Measurements from ENCODE around the gene RPS6KA2. TPM values are rescaled to one million over a fixed set of nuclear protein-coding genes. Genes with fewer than 3 reads are reported as not detected.

RPS6KA2 gene
- total RNA-seq, 3 donors from 2014 or later, result 23.7 to 124 (median 56.4) TPM

DNA sequence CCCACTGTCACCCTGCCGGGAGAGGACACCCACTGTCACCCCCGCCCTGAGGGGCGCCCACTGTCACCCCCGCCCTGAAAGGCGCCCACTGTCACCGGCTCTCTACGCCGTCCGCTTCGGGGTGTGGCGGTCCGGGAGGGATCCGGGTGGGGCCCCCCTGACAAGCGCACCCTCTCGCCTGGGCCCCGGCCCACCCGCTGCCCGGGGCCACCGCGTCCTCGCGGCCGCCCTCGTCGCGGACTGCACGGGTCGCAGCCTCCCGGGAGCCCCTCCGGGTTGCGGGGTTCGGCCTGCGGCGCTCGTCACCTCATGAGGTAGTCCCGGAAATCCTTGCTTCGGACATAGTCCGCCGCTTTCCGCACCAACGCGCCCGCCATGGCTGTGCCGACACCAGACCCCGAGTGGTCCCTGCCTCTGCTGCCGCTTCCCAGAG, 244.5 kb downstream of the RPS6KA2 start:
- Histone ChIP-seq H3K9me3 (no peaks in the 10 kb centered on the region), H3K27me3 (no peaks in the 10 kb centered on the region), H3K4me1 (no peaks in the 10 kb centered on the region), H3K36me3 (no peaks in the 10 kb centered on the region), H3K27ac (peak overlapping the region; percentile 95), H3K4me3 (peak overlapping the region; percentile 81 to 96 (median 95))
- intact Hi-C loops (cut with DNase I; ENCODE audit: low total_unique reads), result no loop called here
- DNase-seq (ENCODE audit: low spot score in 2 of 2), result no peak
- no peak for TF ChIP-seq POLR2AphosphoS5 (IDR thresholded peaks at IDR 0.05)
- TF ChIP-seq, protein P1, sequence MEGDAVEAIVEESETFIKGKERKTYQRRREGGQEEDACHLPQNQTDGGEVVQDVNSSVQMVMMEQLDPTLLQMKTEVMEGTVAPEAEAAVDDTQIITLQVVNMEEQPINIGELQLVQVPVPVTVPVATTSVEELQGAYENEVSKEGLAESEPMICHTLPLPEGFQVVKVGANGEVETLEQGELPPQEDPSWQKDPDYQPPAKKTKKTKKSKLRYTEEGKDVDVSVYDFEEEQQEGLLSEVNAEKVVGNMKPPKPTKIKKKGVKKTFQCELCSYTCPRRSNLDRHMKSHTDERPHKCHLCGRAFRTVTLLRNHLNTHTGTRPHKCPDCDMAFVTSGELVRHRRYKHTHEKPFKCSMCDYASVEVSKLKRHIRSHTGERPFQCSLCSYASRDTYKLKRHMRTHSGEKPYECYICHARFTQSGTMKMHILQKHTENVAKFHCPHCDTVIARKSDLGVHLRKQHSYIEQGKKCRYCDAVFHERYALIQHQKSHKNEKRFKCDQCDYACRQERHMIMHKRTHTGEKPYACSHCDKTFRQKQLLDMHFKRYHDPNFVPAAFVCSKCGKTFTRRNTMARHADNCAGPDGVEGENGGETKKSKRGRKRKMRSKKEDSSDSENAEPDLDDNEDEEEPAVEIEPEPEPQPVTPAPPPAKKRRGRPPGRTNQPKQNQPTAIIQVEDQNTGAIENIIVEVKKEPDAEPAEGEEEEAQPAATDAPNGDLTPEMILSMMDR (IDR thresholded peaks at IDR 0.05), result no peak
- no peak for TF ChIP-seq POLR2A (IDR thresholded peaks at IDR 0.05)

DNA sequence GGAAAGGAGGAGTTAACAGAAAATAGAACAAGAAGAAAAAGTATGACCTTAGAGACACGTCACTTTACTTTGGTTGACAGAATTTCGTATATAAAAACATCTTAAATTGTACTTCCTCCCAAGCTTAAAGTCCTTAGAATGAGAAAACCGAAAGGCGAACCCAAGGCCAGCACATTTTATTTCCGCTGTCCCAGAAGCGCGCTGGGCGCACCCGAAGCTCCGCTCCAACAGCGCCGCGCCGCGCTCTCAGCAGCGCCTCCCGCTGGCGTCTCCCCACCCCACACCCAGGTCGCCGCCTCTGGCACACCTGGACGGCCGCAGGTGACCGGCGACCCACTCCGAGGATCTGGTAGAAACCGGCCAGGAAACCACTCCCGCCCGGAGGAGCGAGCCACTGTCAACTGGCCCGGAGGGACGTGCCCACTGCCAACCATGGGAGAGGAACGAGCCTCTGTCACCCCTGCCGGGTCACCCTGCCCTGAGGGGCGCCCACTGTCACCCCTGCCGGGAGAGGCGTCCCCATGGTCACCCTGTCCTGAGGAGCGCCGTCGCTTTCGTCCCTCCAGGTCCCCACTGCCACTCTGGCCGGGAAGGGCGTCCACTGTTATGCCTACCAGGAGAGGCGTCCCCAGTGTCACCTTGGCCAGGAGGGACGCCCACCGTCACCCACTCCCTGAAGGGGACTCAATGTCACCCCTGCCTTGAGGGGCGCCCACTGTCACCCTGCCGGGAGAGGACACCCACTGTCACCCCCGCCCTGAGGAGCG, 245.1 kb downstream of the RPS6KA2 start:
- H3K4me3 ChIP-seq, result peak overlapping the region; percentile 81 to 96 (median 95)
- no peaks in the 10 kb centered on the region for H3K9me3 ChIP-seq
- no peaks in the 10 kb centered on the region for H3K36me3 ChIP-seq
- intact Hi-C loops (cut with DNase I; ENCODE audit: low total_unique reads), result no loop called here
- TF ChIP-seq, protein P1 (IDR thresholded peaks at IDR 0.05), result peak; percentile 39 to 84 (median 63)
- TF ChIP-seq POLR2A (IDR thresholded peaks at IDR 0.05) (no peak), POLR2AphosphoS5 (IDR thresholded peaks at IDR 0.05) (peak in 2 of 3 donors; percentile 51 to 72)
- DNase-seq (ENCODE audit: low spot score in 2 of 2), result peak; percentile 71 to 77
- no peaks in the 10 kb centered on the region for H3K4me1 ChIP-seq
- no peaks in the 10 kb centered on the region for H3K27me3 ChIP-seq
- H3K27ac ChIP-seq, result peak overlapping the region; percentile 95

DNA sequence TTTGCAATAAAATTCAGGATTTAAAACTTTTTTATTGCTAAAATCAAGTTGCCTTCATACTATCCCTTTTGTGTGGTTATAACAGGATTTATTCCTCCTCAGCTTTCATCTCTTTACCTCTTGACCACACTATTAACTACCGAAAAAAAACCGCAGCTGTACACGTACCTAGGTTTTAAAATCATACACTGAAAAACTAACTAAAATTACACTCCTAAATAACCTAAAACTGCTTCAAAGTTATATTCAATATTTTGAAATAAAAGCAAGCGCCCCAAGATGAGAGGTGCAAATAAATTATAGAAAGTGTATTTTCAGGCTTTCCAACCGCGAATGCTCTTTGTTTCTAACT, 245.7 kb downstream of the RPS6KA2 start:
- H3K27ac ChIP-seq, result peak overlapping the region; percentile 95
- TF ChIP-seq POLR2AphosphoS5 (IDR thresholded peaks at IDR 0.05) (no peak), POLR2A (IDR thresholded peaks at IDR 0.05) (no peak)
- no peak for DNase-seq (ENCODE audit: low spot score in 2 of 2)
- H3K9me3 ChIP-seq, result no peaks in the 10 kb centered on the region
- intact Hi-C loops (cut with DNase I; ENCODE audit: low total_unique reads), result no loop called here
- H3K27me3 ChIP-seq, result no peaks in the 10 kb centered on the region
- H3K36me3 ChIP-seq, result no peaks in the 10 kb centered on the region
- peak overlapping the region; percentile 81 to 96 (median 95) for H3K4me3 ChIP-seq
- H3K4me1 ChIP-seq, result no peaks in the 10 kb centered on the region

DNA sequence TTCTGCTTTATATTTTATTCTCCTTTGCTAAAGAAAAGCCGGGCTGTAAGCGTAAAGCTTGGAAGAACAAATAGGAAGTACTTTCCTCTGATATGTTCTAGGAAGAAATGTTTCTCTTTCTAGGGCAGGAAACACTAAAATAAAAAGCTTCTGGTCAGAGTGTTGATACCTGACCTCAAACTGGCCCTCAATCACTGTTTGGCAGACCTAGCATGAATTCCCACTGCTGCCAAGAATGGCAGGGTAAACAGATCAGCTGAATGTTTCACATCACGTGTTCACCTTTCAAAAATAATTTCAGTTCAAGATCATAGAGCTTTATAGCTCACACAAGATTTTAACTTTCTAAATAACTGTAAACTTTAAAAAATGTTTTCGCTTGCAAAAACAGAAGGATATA, 247.3 kb downstream of the RPS6KA2 start:
- DNase-seq (ENCODE audit: low spot score in 2 of 2), result no peak
- H3K27ac ChIP-seq, result no peak overlapping the region
- no peak for TF ChIP-seq POLR2AphosphoS5 (IDR thresholded peaks at IDR 0.05)
- TF ChIP-seq POLR2A (IDR thresholded peaks at IDR 0.05), result no peak
- TF ChIP-seq, protein P1 (IDR thresholded peaks at IDR 0.05), result no peak
- intact Hi-C loops (cut with DNase I; ENCODE audit: low total_unique reads), result no loop called here
- no peak overlapping the region for H3K4me3 ChIP-seq
- no peaks in the 10 kb centered on the region for H3K27me3 ChIP-seq
- H3K4me1 ChIP-seq, result no peaks in the 10 kb centered on the region
- H3K36me3 ChIP-seq, result no peaks in the 10 kb centered on the region
- H3K9me3 ChIP-seq, result no peaks in the 10 kb centered on the region

DNA sequence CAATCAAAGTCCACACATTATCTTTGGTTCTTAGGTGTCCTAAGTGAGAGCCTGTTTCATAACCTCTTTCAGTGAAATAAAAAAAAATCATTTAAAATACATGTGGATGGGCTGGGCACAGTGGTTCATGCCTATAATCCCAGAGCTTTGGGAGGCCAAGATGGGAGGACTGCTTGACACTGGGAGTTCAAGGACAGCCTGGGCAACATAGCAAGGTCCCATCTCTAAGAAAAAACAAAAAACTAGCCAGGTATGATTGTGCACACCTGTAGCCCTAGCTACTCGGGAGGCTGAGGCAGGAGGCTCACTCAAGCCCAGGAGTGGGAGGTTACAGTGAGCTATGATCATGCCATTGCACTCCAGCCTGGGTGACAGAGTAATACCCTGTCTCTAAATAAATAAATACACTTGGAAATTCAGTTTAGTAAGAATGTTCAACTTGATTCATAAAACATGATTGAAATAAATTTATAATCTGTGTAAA, 247.9 kb downstream of the RPS6KA2 start:
- no peak for DNase-seq (ENCODE audit: low spot score in 2 of 2)
- Histone ChIP-seq H3K27ac (no peak overlapping the region), H3K9me3 (no peaks in the 10 kb centered on the region), H3K4me3 (no peak overlapping the region), H3K27me3 (no peaks in the 10 kb centered on the region), H3K36me3 (no peaks in the 10 kb centered on the region), H3K4me1 (no peaks in the 10 kb centered on the region)
- intact Hi-C loops (cut with DNase I; ENCODE audit: low total_unique reads), result no loop called here
- TF ChIP-seq, protein P1 (IDR thresholded peaks at IDR 0.05), result no peak
- TF ChIP-seq POLR2A (IDR thresholded peaks at IDR 0.05) (no peak), POLR2AphosphoS5 (IDR thresholded peaks at IDR 0.05) (no peak)

All from breast epithelium (tissue), 4 donors.